K562 (cell line): Measurements from ENCODE around the gene C16orf78. TPM values are rescaled to one million over a fixed set of nuclear protein-coding genes. Genes with fewer than 3 reads are reported as not detected.

Source experiments
- ATAC-seq: fragments of 200-7000 bp; cut with Tn5 transposase; 3 replicates; pipeline ENCODE4 v1.9.1; 2020; ENCODE audit warnings: moderate library complexity
- BruUV-seq: library from RNA; stranded (reverse); fragments of 400-500 nt; replicated peaks from 2 replicates; lab custom pipeline; 2021; lab: Mats Ljungman, UMichigan
- CTCF ChIA-PET: fragments of 300-600 bp; formaldehyde crosslinking; extraction: SDS; loops from one replicate; lab custom pipeline; 2021; ENCODE audit warnings: low intra/inter-chr PET ratio; lab: Yijun Ruan, JAX
- POLR2A ChIA-PET: fragments of 300-600, 350-650 bp; sonication (Branson Sonifier 250); formaldehyde crosslinking; extraction: SDS; loops from one replicate; lab custom pipeline; 2021; ENCODE audit warnings: antibody characterized with exemption, inconsistent platforms; lab: Yijun Ruan, JAX
- DNase-seq, 4 experiments: peaks; one replicate each; pipeline versions ENCODE4 v3.0.0 to v3.0.0-alpha.2; 2011 to 2018; ENCODE audit warnings: low spot score in 3 of 4, mixed read lengths in 3 of 4; ENCODE audit errors: extremely low read depth in 1 of 4
- FAIRE-seq: peaks from 2 replicates; lab custom pipeline; 2011; peaks lifted over from hg19 to GRCh38; lab: Jason Lieb, UNC
- H2AFZ ChIP-seq: 2 replicates; pipeline ENCODE4 v1.6.0; 2011; ENCODE audit warnings: low read depth, low read length, control low read depth, inconsistent platforms
- H3K27ac ChIP-seq: fragments of 200-600 bp; 3 replicates; pipeline ENCODE4 v1.8.0; 2011; ENCODE audit warnings: low read depth, mild to moderate bottlenecking, control low read depth, inconsistent platforms, low read length, moderate library complexity, mixed read lengths; ENCODE audit errors: extremely low read depth
- H3K27me3 ChIP-seq, 2 experiments: fragments of 300-600 bp in 1 of 2; 2 replicates in 1 of 2; 3 replicates in 1 of 2; pipeline versions ENCODE4 v1.6.0 to v1.8.0; 2011; ENCODE audit warnings: inconsistent platforms in 2 of 2, low read length in 2 of 2, mild to moderate bottlenecking in 1 of 2, mixed read lengths in 1 of 2, moderate library complexity in 1 of 2; ENCODE audit not compliant: control insufficient read depth in 2 of 2, insufficient read depth in 2 of 2
- H3K36me3 ChIP-seq: fragments of 300-600 bp; 3 replicates; pipeline ENCODE4 v1.8.0; 2011; ENCODE audit warnings: mild to moderate bottlenecking, low read length, inconsistent platforms; ENCODE audit not compliant: control insufficient read depth, insufficient read depth
- H3K4me1 ChIP-seq, 2 experiments: fragments of 200-600 bp in 1 of 2; replicated peaks in 1 of 2; 2 replicates in 1 of 2; 3 replicates in 1 of 2; pipeline versions ENCODE4 v1.5.1 to v1.8.0; 2011; ENCODE audit warnings: inconsistent platforms in 2 of 2, low read length in 2 of 2, mild to moderate bottlenecking in 1 of 2, mixed read lengths in 1 of 2, moderate library complexity in 1 of 2; ENCODE audit not compliant: control insufficient read depth in 2 of 2, insufficient read depth in 2 of 2
- H3K4me2 ChIP-seq: 2 replicates; pipeline ENCODE4 v1.6.1; 2011; ENCODE audit warnings: low read length, control low read depth, inconsistent platforms, mixed read lengths; ENCODE audit not compliant: insufficient read depth
- H3K4me3 ChIP-seq: fragments of 200-600 bp; sonication (generic), shearing (Covaris generic); 2 replicates; pipeline ENCODE4 v1.5.1; 2016; ENCODE audit warnings: control low read depth, inconsistent platforms
- H3K79me2 ChIP-seq: fragments of 200-600 bp; 3 replicates; pipeline ENCODE4 v1.8.0; 2011; ENCODE audit warnings: low read length, inconsistent platforms; ENCODE audit not compliant: control insufficient read depth, insufficient read depth
- H3K9ac ChIP-seq, 2 experiments: 2 replicates each; pipeline versions ENCODE4 v1.6.0 to v1.6.1; 2011; ENCODE audit warnings: low read depth in 2 of 2, low read length in 2 of 2, control low read depth in 1 of 2, inconsistent platforms in 1 of 2, mild to moderate bottlenecking in 1 of 2, mixed read lengths in 1 of 2; ENCODE audit not compliant: insufficient read depth in 1 of 2
- H3K9me1 ChIP-seq: one replicate; pipeline ENCODE4 v1.6.0; 2011; ENCODE audit warnings: inconsistent platforms, mild to moderate bottlenecking, low read length, moderate library complexity; ENCODE audit not compliant: control insufficient read depth, insufficient read depth
- H3K9me3 ChIP-seq: replicated peaks from 2 replicates; pipeline ENCODE4 v1.5.1; 2011; ENCODE audit warnings: low read depth, low read length, inconsistent platforms; ENCODE audit not compliant: control insufficient read depth, insufficient read depth
- H4K20me1 ChIP-seq: replicated peaks from 2 replicates; pipeline ENCODE4 v1.6.1; 2011; ENCODE audit warnings: low read length, inconsistent platforms, mixed read lengths; ENCODE audit not compliant: control insufficient read depth, insufficient read depth
- ATF6 ChIP-seq: sonication (generic); formaldehyde crosslinking; IDR thresholded peaks from 2 replicates; pipeline ENCODE4 v1.4.0; 2020; ENCODE audit warnings: mild to moderate bottlenecking, missing genetic modification reagents
- CGGBP1 ChIP-seq: fragments of 250-450 bp; sonication (Bioruptor Pico); IDR thresholded peaks from 2 replicates; pipeline ENCODE4 v1.9.0; 2021; ENCODE audit warnings: mild to moderate bottlenecking
- GTF2F1 ChIP-seq: IDR thresholded peaks from 2 replicates; pipeline ENCODE4 v1.6.1; 2011; ENCODE audit warnings: low read depth, low read length, improper control_type of control experiment
- GTF3C2 ChIP-seq: IDR thresholded peaks from 3 replicates; pipeline ENCODE4 v1.6.1; 2011; ENCODE audit warnings: borderline replicate concordance, mild to moderate bottlenecking, moderate library complexity; ENCODE audit not compliant: insufficient read length; ENCODE audit errors: extremely low read depth
- HMGXB4 ChIP-seq: sonication (generic); formaldehyde crosslinking; IDR thresholded peaks from 2 replicates; pipeline ENCODE4 v1.8.1; 2023; ENCODE audit warnings: mild to moderate bottlenecking, missing genetic modification reagents
- IFI16 ChIP-seq: fragments of 250-450 bp; sonication (Bioruptor Pico); IDR thresholded peaks from 2 replicates; pipeline ENCODE4 v2.1.2; 2022; ENCODE audit warnings: mild to moderate bottlenecking, inconsistent platforms
- POLR2AphosphoS5 ChIP-seq: IDR thresholded peaks from 2 replicates; pipeline ENCODE4 v1.6.1; 2011; ENCODE audit warnings: mild to moderate bottlenecking, low read depth, low read length, moderate library complexity; ENCODE audit not compliant: control insufficient read depth, insufficient read depth
- SETDB1 ChIP-seq: IDR thresholded peaks from one replicate; pipeline ENCODE4 v1.6.1; 2012; ENCODE audit warnings: low read length, control low read depth, inconsistent platforms
- SMAD1 ChIP-seq: fragments of 150-350 bp; IDR thresholded peaks from 2 replicates; pipeline ENCODE4 v1.6.1; 2014; ENCODE audit warnings: low read length, low read depth; ENCODE audit not compliant: partially characterized antibody
- SREBF2 ChIP-seq: sonication (generic); formaldehyde crosslinking; IDR thresholded peaks from 2 replicates; pipeline ENCODE4 v1.4.0; 2020; ENCODE audit warnings: mild to moderate bottlenecking, missing genetic modification reagents
- TSHZ1 ChIP-seq: fragments of 250-450 bp; sonication (Bioruptor Pico); IDR thresholded peaks from 2 replicates; pipeline ENCODE4 v1.4.0; 2020; ENCODE audit warnings: mild to moderate bottlenecking, moderate library complexity
- ZKSCAN3 ChIP-seq: fragments of 250-450 bp; sonication (Bioruptor Pico); IDR thresholded peaks from 2 replicates; pipeline ENCODE4 v1.4.0; 2020
- WGBS: fragments of 100-300 bp; shearing (Covaris generic); methylation state at CpG from one replicate; pipeline ENCODE4 v1.1.6; 2016; ENCODE audit warnings: low coverage, mixed read lengths; ENCODE audit not compliant: insufficient coverage; ENCODE audit errors: missing lambda C conversion rate; 5-methylcytosine and 5-hydroxymethylcytosine counted together
- in situ Hi-C: fragments of 300-500 bp; cut with MboI; formaldehyde crosslinking; loops from 4 replicates; pipeline ENCODE4 v1.15.0; 2018; ENCODE audit warnings: inconsistent platforms, mixed read lengths
- intact Hi-C: fragments of 100-400 bp; cut with micrococcal nuclease; formaldehyde crosslinking; loops from 2 replicates; pipeline ENCODE4 v1.14.2; 2022
- polyA plus RNA-seq, 8 experiments: library from polyadenylated mRNA; depleted of rRNA in 4 of 8; stranded (reverse) in 5 of 8; unstranded in 3 of 8; fragments of >200 nt; fragmentation: Nextera tagmentation in 2 of 8; fragmentation: Illumina TruSeq in 1 of 8; extraction: Ambion mirVana in 2 of 8; extraction: Trizol in 1 of 8; gene quantifications; 2 replicates each; pipeline versions ENCODE4 v1.2.1 to v1.2.3, GENCODE V29; 2011 to 2014; ENCODE audit warnings: inconsistent platforms in 1 of 8, missing spikeins in 1 of 8
- total RNA-seq, 7 experiments: library from RNA; depleted of rRNA in 6 of 7; stranded (reverse); fragments of >200 nt in 6 of 7; fragmentation: Illumina TruSeq in 2 of 7; extraction: Trizol in 2 of 7; gene quantifications; 2 replicates each; pipeline versions ENCODE4 v1.2.1 to v1.2.3, GENCODE V29; 2011 to 2021; ENCODE audit warnings: low replicate concordance in 1 of 7

Gene C16orf78
- total and polyA plus RNA-seq, 9 of the 15 experiments (the other 6 are each of a cell fraction or from before 2014, with no cell fraction given) = not detected

GRCh38 chr16:49405123-49405522 lies 31.5 kb downstream of the C16orf78 start:
- no peak for FAIRE-seq
- Histone ChIP-seq H4K20me1 (no peaks in the 10 kb centered on the region), H2AFZ (no peak overlapping the region), H3K4me3 (no peak overlapping the region), H3K9ac (no peak overlapping the region), H3K4me2 (no peak overlapping the region), H3K27ac (no peak overlapping the region), H3K27me3 (0 out of 5 replicates have a peak, but pooled peaks cover 0 to 2% of the 10 kb centered on the region in 2 experiments), H3K9me1 (no peaks in the 10 kb centered on the region), H3K36me3 (no peaks in the 10 kb centered on the region), H3K79me2 (no peaks in the 10 kb centered on the region), H3K4me1 (no peaks in the 10 kb centered on the region), H3K9me3 (no peaks in the 10 kb centered on the region)
- no TSS peak for BruUV-seq
- no peak for DNase-seq
- ATAC-seq = no peak
- CTCF ChIA-PET = no interaction called here
- intact Hi-C loops (loop anchor here (5.0 kb wide), 1 partner anchor 517 kb away; no protein-coding TSS in a partner anchor), in situ Hi-C loops (no loop called here)
- WGBS = 0% methylated on average over 4 of the region's 4 CpGs
- POLR2A ChIA-PET = no interaction called here
- TF ChIP-seq CGGBP1 (CRISPR knock-in tag) (no peak), GTF3C2 (no peak), POLR2AphosphoS5 (no peak), IFI16 (CRISPR knock-in tag) (no peak), SMAD1 (no peak), GTF2F1 (no peak), SETDB1 (no peak), ZKSCAN3 (no peak), ATF6 (no peak), HMGXB4 (no peak), TSHZ1 (CRISPR knock-in tag) (no peak), SREBF2 (CRISPR knock-in tag) (no peak)
